ENCODE results near the gene GTF3C5. TPM values are rescaled to one million over a fixed set of nuclear protein-coding genes. Genes with fewer than 3 reads are reported as not detected.

Gene GTF3C5
- total RNA-seq, 3 donors from 2014 or later = 43.8 to 74.4 (median 68.2) TPM

DNA sequence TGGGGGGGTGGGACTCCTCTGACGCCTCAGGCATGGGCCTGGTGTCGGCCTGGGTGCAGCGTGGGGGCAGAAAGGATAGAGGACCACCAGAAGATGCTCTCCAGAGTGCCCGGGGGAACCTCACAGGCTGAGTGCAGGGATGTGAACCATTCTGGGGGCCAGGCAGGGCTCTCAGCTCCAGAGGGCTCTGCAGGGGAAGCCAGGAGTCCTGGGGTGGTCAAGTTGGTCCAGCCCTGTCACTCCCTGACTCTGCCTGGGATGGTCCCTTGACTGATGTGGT, 45.8 kb upstream of the GTF3C5 start:
- TF ChIP-seq, protein P1, sequence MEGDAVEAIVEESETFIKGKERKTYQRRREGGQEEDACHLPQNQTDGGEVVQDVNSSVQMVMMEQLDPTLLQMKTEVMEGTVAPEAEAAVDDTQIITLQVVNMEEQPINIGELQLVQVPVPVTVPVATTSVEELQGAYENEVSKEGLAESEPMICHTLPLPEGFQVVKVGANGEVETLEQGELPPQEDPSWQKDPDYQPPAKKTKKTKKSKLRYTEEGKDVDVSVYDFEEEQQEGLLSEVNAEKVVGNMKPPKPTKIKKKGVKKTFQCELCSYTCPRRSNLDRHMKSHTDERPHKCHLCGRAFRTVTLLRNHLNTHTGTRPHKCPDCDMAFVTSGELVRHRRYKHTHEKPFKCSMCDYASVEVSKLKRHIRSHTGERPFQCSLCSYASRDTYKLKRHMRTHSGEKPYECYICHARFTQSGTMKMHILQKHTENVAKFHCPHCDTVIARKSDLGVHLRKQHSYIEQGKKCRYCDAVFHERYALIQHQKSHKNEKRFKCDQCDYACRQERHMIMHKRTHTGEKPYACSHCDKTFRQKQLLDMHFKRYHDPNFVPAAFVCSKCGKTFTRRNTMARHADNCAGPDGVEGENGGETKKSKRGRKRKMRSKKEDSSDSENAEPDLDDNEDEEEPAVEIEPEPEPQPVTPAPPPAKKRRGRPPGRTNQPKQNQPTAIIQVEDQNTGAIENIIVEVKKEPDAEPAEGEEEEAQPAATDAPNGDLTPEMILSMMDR (IDR thresholded peaks at IDR 0.05) = no peak
- TF ChIP-seq POLR2A (IDR thresholded peaks at IDR 0.05) (no peak), POLR2AphosphoS5 (IDR thresholded peaks at IDR 0.05) (no peak)
- H3K36me3 ChIP-seq = no peaks in the 10 kb centered on the region
- no peak for DNase-seq (ENCODE audit: low spot score in 2 of 2)
- H3K9me3 ChIP-seq = no peaks in the 10 kb centered on the region
- no peak overlapping the region for H3K27ac ChIP-seq
- H3K4me1 ChIP-seq = no peaks in the 10 kb centered on the region
- peaks cover 0 to 46% of the 10 kb centered on the region in 2 donors for H3K27me3 ChIP-seq
- intact Hi-C loops (cut with DNase I; ENCODE audit: low total_unique reads) = no loop called here
- no peak overlapping the region for H3K4me3 ChIP-seq

DNA sequence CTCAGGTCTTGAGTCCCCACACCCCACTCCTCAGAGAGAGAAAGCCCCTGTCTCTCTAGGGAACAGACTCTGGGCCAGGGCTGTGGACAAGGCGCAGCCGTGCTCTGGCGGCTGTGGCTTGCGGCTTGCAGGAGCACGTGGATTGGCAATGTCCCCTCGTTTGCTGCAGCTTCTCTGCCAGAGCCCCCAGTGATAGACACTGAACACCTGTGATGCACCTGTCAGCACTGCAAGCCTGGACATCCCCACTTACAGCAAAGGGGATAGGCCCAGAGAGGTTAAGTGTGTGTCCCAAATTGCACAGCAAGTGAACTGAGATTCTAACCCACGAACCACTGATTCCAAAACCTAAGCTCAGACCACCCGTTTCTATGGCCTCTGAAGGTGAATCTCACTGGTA, 45.3 kb upstream of the GTF3C5 start:
- Histone ChIP-seq H3K4me1 (no peaks in the 10 kb centered on the region), H3K27me3 (peaks cover 0 to 42% of the 10 kb centered on the region in 2 donors), H3K4me3 (no peak overlapping the region), H3K36me3 (no peaks in the 10 kb centered on the region), H3K9me3 (no peaks in the 10 kb centered on the region), H3K27ac (no peak overlapping the region)
- intact Hi-C loops (cut with DNase I; ENCODE audit: low total_unique reads) = no loop called here
- DNase-seq (ENCODE audit: low spot score in 2 of 2) = no peak
- TF ChIP-seq, protein P1 (IDR thresholded peaks at IDR 0.05) = no peak
- no peak for TF ChIP-seq POLR2AphosphoS5 (IDR thresholded peaks at IDR 0.05)
- TF ChIP-seq POLR2A (IDR thresholded peaks at IDR 0.05) = no peak

DNA sequence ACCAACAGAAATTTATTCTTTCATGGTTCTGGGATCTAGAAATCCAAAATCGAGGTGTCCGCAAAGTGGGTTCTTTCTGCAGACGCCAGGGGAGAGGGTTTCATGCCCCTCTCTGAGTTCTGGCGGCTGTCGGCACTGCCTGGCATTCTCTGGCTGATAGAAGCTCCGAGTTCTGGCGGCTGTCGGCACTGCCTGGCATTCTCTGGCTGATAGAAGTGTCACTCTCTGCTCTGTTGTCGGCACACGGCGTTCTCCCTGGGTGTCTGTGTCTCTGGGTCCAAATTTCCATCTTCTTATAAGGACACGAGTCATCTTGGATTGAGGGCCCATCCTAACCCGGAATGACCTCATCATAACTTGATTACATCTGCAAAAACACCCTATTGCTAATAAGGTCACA, 44.7 kb upstream of the GTF3C5 start:
- DNase-seq (ENCODE audit: low spot score in 2 of 2) = no peak
- TF ChIP-seq, protein P1 (IDR thresholded peaks at IDR 0.05) = no peak
- TF ChIP-seq POLR2A (IDR thresholded peaks at IDR 0.05) = no peak
- no peak for TF ChIP-seq POLR2AphosphoS5 (IDR thresholded peaks at IDR 0.05)
- Histone ChIP-seq H3K4me1 (no peaks in the 10 kb centered on the region), H3K4me3 (no peak overlapping the region), H3K9me3 (no peaks in the 10 kb centered on the region), H3K27ac (no peak overlapping the region), H3K27me3 (peaks cover 0 to 38% of the 10 kb centered on the region in 2 donors), H3K36me3 (no peaks in the 10 kb centered on the region)
- intact Hi-C loops (cut with DNase I; ENCODE audit: low total_unique reads) = no loop called here

DNA sequence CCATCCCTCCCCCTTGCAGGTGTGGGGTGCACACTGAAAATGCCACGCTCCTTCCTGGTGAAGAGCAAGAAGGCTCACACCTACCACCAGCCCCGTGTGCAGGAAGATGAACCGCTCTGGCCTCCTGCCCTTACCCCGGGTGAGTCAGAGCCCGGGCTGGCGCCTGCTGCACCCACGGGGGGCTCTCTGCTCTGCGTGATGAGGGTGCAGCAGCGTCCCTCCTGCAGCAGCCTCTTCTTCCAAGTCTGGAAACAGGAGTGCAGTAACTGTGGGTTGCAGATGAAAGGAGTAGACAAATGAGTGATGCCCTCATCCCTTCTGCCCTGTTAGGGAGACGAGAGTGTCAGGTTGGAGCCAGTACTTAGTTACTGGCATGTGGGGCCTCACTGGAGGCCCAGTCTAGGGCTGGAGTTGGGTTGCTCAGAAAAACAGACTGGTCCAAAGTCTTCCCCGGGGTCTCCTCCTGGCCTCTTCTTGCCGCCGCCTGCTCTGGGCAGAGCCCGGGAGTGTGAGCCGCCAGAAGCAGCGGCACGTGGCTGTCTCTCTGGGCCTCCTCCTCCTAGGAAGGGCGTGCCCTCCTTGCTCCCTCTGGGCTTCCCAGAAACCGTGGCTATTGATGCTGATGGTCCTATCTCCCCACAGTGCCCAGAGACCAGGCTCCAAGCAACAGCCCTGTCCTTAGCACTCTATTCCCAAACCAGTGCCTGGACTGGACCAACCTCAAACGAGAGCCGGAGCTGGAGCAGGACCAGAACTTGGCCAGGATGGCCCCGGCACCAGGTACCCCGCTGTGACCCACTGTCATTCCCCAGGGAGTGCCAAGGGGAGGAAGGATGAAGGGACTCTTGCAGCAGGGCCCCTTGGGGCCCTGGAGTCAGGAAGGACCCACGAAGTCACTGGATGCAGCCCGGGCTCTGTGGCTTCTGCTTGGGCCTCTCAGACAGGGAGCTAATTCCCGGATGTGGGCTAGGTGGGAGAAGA, 43.9 kb upstream of the GTF3C5 start:
- Histone ChIP-seq H3K9me3 (no peaks in the 10 kb centered on the region), H3K4me3 (no peak overlapping the region), H3K27me3 (peaks cover 0 to 30% of the 10 kb centered on the region in 2 donors), H3K27ac (no peak overlapping the region), H3K36me3 (no peaks in the 10 kb centered on the region), H3K4me1 (no peaks in the 10 kb centered on the region)
- DNase-seq (ENCODE audit: low spot score in 2 of 2) = no peak
- intact Hi-C loops (cut with DNase I; ENCODE audit: low total_unique reads) = no loop called here
- TF ChIP-seq POLR2AphosphoS5 (IDR thresholded peaks at IDR 0.05) = no peak

DNA sequence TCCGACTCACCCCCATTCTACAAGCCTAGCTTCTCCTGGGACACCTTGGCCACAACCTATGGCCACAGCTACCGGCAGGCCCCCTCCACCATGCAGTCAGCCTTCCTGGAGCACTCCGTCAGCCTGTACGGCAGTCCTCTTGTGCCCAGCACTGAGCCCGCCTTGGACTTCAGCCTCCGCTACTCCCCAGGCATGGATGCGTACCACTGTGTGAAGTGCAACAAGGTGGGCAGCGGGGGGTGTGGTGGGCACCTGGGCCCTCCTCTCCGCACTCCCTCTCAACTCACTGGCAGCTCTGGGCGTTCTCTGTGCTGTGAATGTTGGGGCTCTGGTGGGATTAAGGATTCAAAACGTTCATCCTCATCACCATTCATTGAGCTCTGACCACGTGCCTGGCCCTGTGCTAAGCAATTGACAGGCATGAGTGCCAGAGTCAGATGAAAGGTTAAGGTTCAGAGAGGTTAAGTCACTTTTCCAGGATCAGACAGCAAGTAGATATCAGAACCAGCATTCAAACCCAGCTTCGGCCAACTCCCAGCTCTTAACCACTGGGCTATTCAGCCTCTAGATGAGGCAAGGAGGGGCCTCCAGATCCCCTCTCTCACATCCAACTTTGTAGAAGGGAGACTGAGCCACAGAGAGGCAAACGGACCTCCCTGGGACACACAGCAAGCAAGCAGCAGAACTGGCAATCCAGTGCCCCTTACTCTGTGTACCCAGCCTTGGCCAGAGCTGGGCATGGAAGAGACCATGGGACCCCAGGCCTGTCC, 42.4 kb upstream of the GTF3C5 start:
- Histone ChIP-seq H3K36me3 (no peaks in the 10 kb centered on the region), H3K27me3 (peaks cover 0 to 24% of the 10 kb centered on the region in 2 donors), H3K4me3 (no peak overlapping the region), H3K9me3 (no peaks in the 10 kb centered on the region), H3K27ac (no peak overlapping the region), H3K4me1 (no peaks in the 10 kb centered on the region)
- no peak for DNase-seq (ENCODE audit: low spot score in 2 of 2)
- intact Hi-C loops (cut with DNase I; ENCODE audit: low total_unique reads) = no loop called here
- TF ChIP-seq, protein P1 (IDR thresholded peaks at IDR 0.05) = no peak
- no peak for TF ChIP-seq POLR2A (IDR thresholded peaks at IDR 0.05)
- TF ChIP-seq POLR2AphosphoS5 (IDR thresholded peaks at IDR 0.05) = no peak
